H9 (cell line): Measurements from ENCODE around the gene ID4. TPM values are rescaled to one million over a fixed set of nuclear protein-coding genes. Genes with fewer than 3 reads are reported as not detected.

ENCODE experiments used
- DNase-seq: peaks from one replicate; pipeline ENCODE4 v3.0.0-alpha.2; 2017
- H2AFZ ChIP-seq: one replicate; pipeline ENCODE4 v1.6.1; 2013; ENCODE audit warnings: mild to moderate bottlenecking, low read length, control low read depth, moderate library complexity
- H2AK5ac ChIP-seq: 2 replicates; pipeline ENCODE4 v1.6.1; 2013; ENCODE audit warnings: low read length, control low read depth, mixed read lengths; ENCODE audit not compliant: insufficient read length
- H2BK120ac ChIP-seq: one replicate; pipeline ENCODE4 v1.6.1; 2013; ENCODE audit warnings: low read depth, mild to moderate bottlenecking, low read length, control low read depth, inconsistent platforms; ENCODE audit not compliant: poor library complexity, severe bottlenecking
- H2BK12ac ChIP-seq: 2 replicates; pipeline ENCODE4 v1.6.1; 2013; ENCODE audit warnings: low read length, control low read depth, mixed read lengths, low read depth; ENCODE audit not compliant: insufficient read length
- H2BK15ac ChIP-seq: 2 replicates; pipeline ENCODE4 v1.6.1; 2013; ENCODE audit warnings: low read depth, low read length, control low read depth
- H2BK20ac ChIP-seq: one replicate; pipeline ENCODE4 v1.6.1; 2013; ENCODE audit warnings: low read depth, mild to moderate bottlenecking, low read length, control low read depth, inconsistent platforms; ENCODE audit not compliant: poor library complexity, severe bottlenecking
- H2BK5ac ChIP-seq: 2 replicates; pipeline ENCODE4 v1.6.1; 2013; ENCODE audit warnings: low read length, control low read depth, mixed read lengths; ENCODE audit not compliant: insufficient read length
- H3K14ac ChIP-seq: 2 replicates; pipeline ENCODE4 v1.6.1; 2013; ENCODE audit warnings: low read length, control low read depth; ENCODE audit not compliant: insufficient read depth
- H3K18ac ChIP-seq: 2 replicates; pipeline ENCODE4 v1.6.1; 2013; ENCODE audit warnings: low read depth, mild to moderate bottlenecking, mixed read lengths, low read length, control low read depth; ENCODE audit not compliant: insufficient read length
- H3K23ac ChIP-seq: 2 replicates; pipeline ENCODE4 v1.6.1; 2013; ENCODE audit warnings: low read length, control low read depth, mixed read lengths, low read depth; ENCODE audit not compliant: insufficient read length
- H3K23me2 ChIP-seq: 2 replicates; pipeline ENCODE4 v1.6.1; 2013; ENCODE audit warnings: low read depth, mild to moderate bottlenecking, mixed read lengths, low read length, control low read depth; ENCODE audit not compliant: insufficient read length, poor library complexity, severe bottlenecking
- H3K27ac ChIP-seq: 2 replicates; pipeline ENCODE4 v1.5.1; 2013; ENCODE audit warnings: low read length, control low read depth, mixed read lengths, low read depth; ENCODE audit not compliant: insufficient read length
- H3K27me3 ChIP-seq: 2 replicates; pipeline ENCODE4 v1.6.1; 2013; ENCODE audit warnings: low read length, control low read depth, inconsistent platforms; ENCODE audit not compliant: insufficient read depth
- H3K4ac ChIP-seq: 2 replicates; pipeline ENCODE4 v1.6.1; 2013; ENCODE audit warnings: low read depth, mild to moderate bottlenecking, control low read depth, inconsistent platforms, low read length, moderate library complexity
- H3K4me1 ChIP-seq: 2 replicates; pipeline ENCODE4 v1.6.1; 2013; ENCODE audit warnings: low read length, control low read depth, inconsistent platforms; ENCODE audit not compliant: insufficient read depth
- H3K4me2 ChIP-seq: 2 replicates; pipeline ENCODE4 v1.6.1; 2013; ENCODE audit warnings: low read length, control low read depth, mixed read lengths; ENCODE audit not compliant: insufficient read length, insufficient read depth
- H3K56ac ChIP-seq: 2 replicates; pipeline ENCODE4 v1.6.1; 2013; ENCODE audit warnings: low read depth, mild to moderate bottlenecking, mixed read lengths, low read length, control low read depth; ENCODE audit not compliant: insufficient read length
- H3K79me1 ChIP-seq: 2 replicates; pipeline ENCODE4 v1.6.1; 2013; ENCODE audit warnings: low read depth, mild to moderate bottlenecking, moderate library complexity, low read length, control low read depth, inconsistent platforms; ENCODE audit not compliant: insufficient read depth, poor library complexity, severe bottlenecking
- H3K79me2 ChIP-seq: 2 replicates; pipeline ENCODE4 v1.6.1; 2013; ENCODE audit warnings: low read length, control low read depth, inconsistent platforms; ENCODE audit not compliant: insufficient read depth
- H3K9ac ChIP-seq: 2 replicates; pipeline ENCODE4 v1.6.1; 2013; ENCODE audit warnings: low read length, control low read depth, mixed read lengths; ENCODE audit not compliant: insufficient read length; ENCODE audit errors: extremely low read depth
- H3K9me3 ChIP-seq: one replicate; pipeline ENCODE4 v1.6.1; 2013; ENCODE audit warnings: low read depth, low read length, inconsistent platforms; ENCODE audit not compliant: control insufficient read depth
- H3T11ph ChIP-seq: one replicate; pipeline ENCODE4 v1.6.1; 2013; ENCODE audit warnings: mild to moderate bottlenecking, low read length, control low read depth, inconsistent platforms
- H4K20me1 ChIP-seq: one replicate; pipeline ENCODE4 v1.6.1; 2013; ENCODE audit not compliant: control insufficient read depth, insufficient read length, insufficient read depth
- H4K5ac ChIP-seq: 2 replicates; pipeline ENCODE4 v1.6.1; 2013; ENCODE audit warnings: low read depth, mild to moderate bottlenecking, mixed read lengths, low read length, control low read depth; ENCODE audit not compliant: insufficient read length
- H4K8ac ChIP-seq: replicated peaks from 2 replicates; pipeline ENCODE4 v1.6.1; 2013; ENCODE audit warnings: low read length, control low read depth, mixed read lengths, low read depth; ENCODE audit not compliant: insufficient read length
- H4K91ac ChIP-seq: 2 replicates; pipeline ENCODE4 v1.6.1; 2013; ENCODE audit warnings: low read depth, mild to moderate bottlenecking, moderate library complexity, mixed read lengths, low read length, control low read depth; ENCODE audit not compliant: insufficient read length
- H3K27ac Mint-ChIP-seq, 3 experiments: 2 replicates in 2 of 3; 3 replicates in 1 of 3; pipeline ENCODE4 v1.8.0; 2020 to 2021; ENCODE audit warnings: mixed read lengths in 3 of 3, mild to moderate bottlenecking in 1 of 3, moderate library complexity in 1 of 3
- H3K27me3 Mint-ChIP-seq: 2 replicates; pipeline ENCODE4 v1.8.0; 2021; ENCODE audit warnings: low read depth, mild to moderate bottlenecking, moderate library complexity, mixed read lengths
- H3K36me3 Mint-ChIP-seq, 3 experiments: 2 replicates in 2 of 3; 3 replicates in 1 of 3; pipeline ENCODE4 v1.8.0; 2020 to 2021; ENCODE audit warnings: low read depth in 3 of 3, mixed read lengths in 3 of 3; ENCODE audit not compliant: insufficient read depth in 1 of 3
- H3K4me1 Mint-ChIP-seq, 2 experiments: 2 replicates each; pipeline ENCODE4 v1.8.0; 2020; ENCODE audit warnings: mixed read lengths in 2 of 2
- H3K4me3 Mint-ChIP-seq, 2 experiments: 2 replicates in 1 of 2; 3 replicates in 1 of 2; pipeline ENCODE4 v1.8.0; 2020 to 2021; ENCODE audit warnings: mild to moderate bottlenecking in 2 of 2, mixed read lengths in 2 of 2, moderate library complexity in 1 of 2
- H3K9me3 Mint-ChIP-seq, 2 experiments: 2 replicates in 1 of 2; 3 replicates in 1 of 2; pipeline ENCODE4 v1.8.0; 2020; ENCODE audit warnings: mild to moderate bottlenecking in 2 of 2, mixed read lengths in 2 of 2, moderate library complexity in 1 of 2
- CTCF ChIP-seq: fragments of 200-600 bp; sonication (generic); conservative IDR thresholded peaks from 3 replicates; pipeline ENCODE4 v1.8.0; 2021; ENCODE audit warnings: antibody characterized with exemption, mild to moderate bottlenecking
- WGBS: extraction: QIAGEN DNeasy Blood & Tissue Kit; methylation state at CpG from one replicate; pipeline ENCODE4 v1.1.7; 2013; ENCODE audit warnings: missing lambda C conversion rate, low lambda C conversion rate, mixed read lengths; ENCODE audit not compliant: insufficient read length; ENCODE audit errors: extremely low coverage; 5-methylcytosine and 5-hydroxymethylcytosine counted together
- total RNA-seq: library from RNA; stranded (reverse); gene quantifications from 2 replicates; pipeline ENCODE4 v1.2.1, GENCODE V29; 2021

The ID4 gene
- total RNA-seq, 1 experiment from 2014 or later: 14.0 TPM

- Histone ChIP-seq H3K18ac (no peak overlapping the region), H4K5ac (no peak overlapping the region), H3K9me3 (no peaks in the 10 kb centered on the region), H4K20me1 (no peaks in the 10 kb centered on the region), H3K4ac (no peak overlapping the region), H3K14ac (no peak overlapping the region), H2AFZ (no peak overlapping the region), H3K27ac (no peak overlapping the region), H3K23me2 (peaks cover 3% of the 10 kb centered on the region), H3T11ph (no peak overlapping the region), H4K8ac (no peak overlapping the region), H3K27me3 (peaks cover 2% of the 10 kb centered on the region; the same call in 1 of the 2 replicates), H4K91ac (no peak overlapping the region), H3K4me2 (no peak overlapping the region), H3K4me1 (no peaks in the 10 kb centered on the region), H3K9ac (no peak overlapping the region), H3K79me1 (no peaks in the 10 kb centered on the region), H2BK20ac (no peak overlapping the region), H3K56ac (no peak overlapping the region), H2BK5ac (no peak overlapping the region), H3K79me2 (no peaks in the 10 kb centered on the region), H2BK12ac (no peak overlapping the region), H2BK120ac (no peak overlapping the region), H3K23ac (no peak overlapping the region), H2AK5ac (no peak overlapping the region), H2BK15ac (no peak overlapping the region)
- TF ChIP-seq CTCF: no peak
- DNase-seq: no peak
- Mint-ChIP-seq H3K4me1 (peaks cover 18 to 20% of the 10 kb centered on the region in 2 experiments), H3K27me3 (peaks cover 22% of the 10 kb centered on the region), H3K9me3 (peaks cover 0 to 6% of the 10 kb centered on the region in 2 experiments; a peak in 3 of 5 replicates), H3K27ac (no peak overlapping the region), H3K36me3 (peaks cover 0 to 12% (median 6%) of the 10 kb centered on the region in 3 experiments; a peak in 4 of 7 replicates), H3K4me3 (no peak overlapping the region)
- WGBS: 100% methylated on average over 1 of the region's 5 CpGs
Measured at GRCh38 chr6:19834858-19835257, 2.3 kb upstream of the ID4 start.
